HG03521 (cell line): ENCODE measurements around the gene CPA1.

Experiments
- ATAC-seq: cut with Tn5 transposase; IDR thresholded peaks from one replicate; pipeline ENCODE4 v1.9.1; 2021; ENCODE audit warnings: mild to moderate bottlenecking, moderate library complexity; ENCODE audit not compliant: unreplicated experiment

The CPA1 gene

GRCh38 chr7:130423501-130424037 lies 43.3 kb downstream of the CPA1 start:
- ATAC-seq, result no peak

GRCh38 chr7:130425796-130426195 lies 45.5 kb downstream of the CPA1 start:
- ATAC-seq, result no peak

DNA sequence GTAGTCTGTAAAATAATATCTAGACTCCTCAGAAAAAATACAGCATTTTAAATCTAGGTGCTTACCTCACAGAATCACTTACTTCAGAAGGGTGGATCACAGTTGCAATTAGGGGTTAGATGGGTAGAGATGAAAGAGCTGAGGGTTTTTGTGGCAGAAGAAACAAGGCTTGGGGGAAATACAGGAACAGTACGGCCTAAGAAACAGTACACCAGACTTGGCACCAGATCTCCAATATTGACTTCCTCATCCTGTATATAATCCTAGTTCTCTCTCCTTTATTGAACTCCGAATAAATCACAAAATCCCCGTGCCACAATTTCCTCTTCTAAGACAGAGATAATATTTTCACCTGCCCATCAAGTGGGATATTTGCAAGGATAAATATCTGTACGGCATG lies 46.3 kb downstream of the CPA1 start:
- no peak for ATAC-seq

- ATAC-seq, result no peak
Measured at GRCh38 chr7:130429019-130429418, 48.7 kb downstream of the CPA1 start.

DNA sequence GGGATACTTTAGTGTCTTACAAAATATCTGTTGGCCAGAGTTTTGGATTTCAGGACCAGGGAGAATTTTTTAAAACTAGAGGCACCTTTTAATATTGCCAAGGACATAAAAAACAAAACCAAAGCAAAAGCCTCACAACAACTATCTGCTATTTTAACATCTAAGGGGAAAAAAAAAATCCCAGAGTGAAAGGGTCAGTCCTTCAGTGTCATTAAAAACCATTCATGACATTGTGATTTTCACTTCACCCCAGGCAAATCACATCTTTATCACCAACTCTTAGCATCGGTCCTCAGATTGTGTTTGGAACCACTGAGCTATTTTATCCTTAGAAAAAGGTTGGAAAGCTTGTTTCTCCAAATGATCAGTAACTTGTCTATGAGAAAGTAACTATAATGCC lies 49.8 kb downstream of the CPA1 start:
- ATAC-seq, result no peak

DNA sequence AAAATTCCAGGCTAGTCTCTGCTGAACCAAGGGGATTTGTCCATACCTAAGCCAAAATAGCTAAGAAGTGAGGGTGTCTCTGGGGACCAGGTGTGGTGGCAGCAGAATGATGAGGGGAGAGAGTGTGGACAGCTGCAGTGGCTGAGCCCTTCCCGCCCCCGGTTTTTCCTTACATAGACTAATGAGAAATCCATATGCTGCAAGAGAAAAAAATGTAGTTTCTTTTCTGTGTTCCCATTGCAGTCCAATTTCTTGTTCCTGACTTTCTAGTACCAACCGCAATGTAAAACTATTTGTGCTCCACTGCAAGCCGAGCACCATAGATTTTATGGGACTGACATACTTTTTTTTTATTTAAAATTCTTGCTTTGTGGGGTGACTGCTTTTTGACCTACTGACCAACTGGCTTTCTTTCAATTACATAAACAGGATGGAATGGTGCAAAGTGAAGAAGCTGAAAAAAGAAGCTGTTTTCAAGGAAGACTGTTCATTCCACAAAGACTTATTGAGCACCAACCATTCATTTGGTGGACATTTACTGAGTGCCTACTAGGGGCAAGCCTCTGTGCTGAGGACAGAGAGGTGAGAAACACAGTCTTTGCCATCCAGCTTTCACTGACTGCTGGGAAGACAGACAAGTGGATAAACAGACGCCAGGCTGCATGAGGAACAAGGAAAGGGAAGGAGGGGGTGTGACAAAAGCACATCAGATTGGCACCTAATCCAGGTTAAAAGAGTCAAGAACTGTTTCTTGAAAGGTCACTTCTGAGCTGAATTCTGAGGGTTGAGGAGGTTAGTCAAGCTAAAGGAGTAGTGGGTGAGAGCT lies 50.8 kb downstream of the CPA1 start:
- ATAC-seq, result no peak

- no peak for ATAC-seq
Measured at GRCh38 chr7:130432886-130433285, 52.6 kb downstream of the CPA1 start.

DNA sequence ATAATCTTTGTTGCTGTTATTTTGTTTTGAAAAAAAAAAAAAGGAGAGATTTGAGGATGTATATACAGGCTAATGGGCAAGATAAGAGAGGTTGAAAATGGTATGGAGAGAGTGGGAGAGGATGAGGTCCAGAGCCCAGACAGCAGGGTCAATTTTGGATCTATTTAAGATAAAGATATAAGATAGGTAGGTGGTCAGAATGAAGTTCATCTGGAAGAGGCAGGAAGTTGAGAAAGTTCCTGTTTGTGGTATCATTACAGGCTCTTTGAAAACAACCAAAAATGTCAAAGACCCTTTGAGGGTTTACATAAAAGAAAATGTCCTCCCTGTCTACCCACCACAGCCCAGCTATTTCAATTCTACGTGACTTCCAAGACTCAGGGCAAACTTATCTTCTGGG lies 53.0 kb downstream of the CPA1 start:
- no peak for ATAC-seq

DNA sequence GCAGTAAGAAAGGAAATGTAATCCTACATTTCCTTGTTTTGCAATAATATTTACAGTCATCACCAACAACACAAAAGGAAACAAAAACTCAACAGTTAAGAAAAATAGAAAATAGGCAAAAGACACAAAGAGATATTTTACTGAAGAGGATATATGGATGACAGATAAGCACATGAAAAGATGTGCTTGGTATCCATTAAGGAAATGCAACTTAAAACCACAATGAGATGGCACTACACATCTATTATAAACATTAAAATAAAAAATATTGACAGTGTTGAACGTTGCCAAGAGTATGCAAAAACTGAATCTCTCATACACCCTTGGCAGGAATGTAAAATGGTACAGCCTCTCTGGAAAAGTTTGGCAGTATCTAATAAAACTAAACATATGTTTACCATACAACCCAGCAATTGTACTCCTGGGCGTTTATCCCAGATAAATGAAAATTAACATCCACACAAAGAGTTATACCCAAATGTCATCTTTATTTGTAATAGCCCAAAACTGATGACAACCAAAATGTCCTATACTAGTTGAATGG lies 55.1 kb downstream of the CPA1 start:
- ATAC-seq, result no peak

DNA sequence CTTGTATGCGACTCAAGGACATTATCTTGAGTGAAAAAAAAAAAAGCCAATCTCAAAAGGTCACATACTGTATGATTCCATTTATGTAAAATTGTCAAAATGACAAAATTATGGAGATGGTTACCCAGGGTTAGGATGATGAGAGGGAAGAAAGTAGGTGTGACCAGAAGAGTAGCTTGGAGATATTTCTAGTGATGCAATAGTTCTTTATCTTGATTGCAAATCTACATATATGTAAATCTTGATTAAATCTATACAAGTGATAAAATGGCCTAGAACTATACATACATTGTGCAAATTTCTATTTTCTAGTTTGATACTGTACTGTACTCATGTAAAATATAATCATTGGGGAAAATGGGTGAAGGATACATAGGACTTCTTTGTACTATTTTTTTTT lies 56.0 kb downstream of the CPA1 start:
- ATAC-seq, result no peak
